ENCODE results near the gene TRAPPC12. TPM values are rescaled to one million over a fixed set of nuclear protein-coding genes. Genes with fewer than 3 reads are reported as not detected.

Gene TRAPPC12
- total and polyA plus RNA-seq, 12 donors = 71.9 to 256 (median 89.6) TPM

GRCh38 chr2:3465328-3465727, 85.8 kb downstream of the TRAPPC12 start:
- WGBS, 2 donors = 88 to 92% methylated on average over 28 of the region's 28 CpGs
- TF ChIP-seq CTCF (IDR thresholded peaks at IDR 0.05) = no peak
- DNase-seq (no peak), ATAC-seq (no peak)
- Histone ChIP-seq H3K4me3 (no peak overlapping the region), H3K27me3 (no peaks in the 10 kb centered on the region), H3K4me1 (peaks cover 15 to 55% (median 47%) of the 10 kb centered on the region in 9 donors), H3K27ac (peak overlapping the region in 9 of 10 donors; percentile 58 to 88 (median 80)), H3K9me3 (no peaks in the 10 kb centered on the region), H3K36me3 (peaks cover 0 to 89% (median 33%) of the 10 kb centered on the region in 9 donors)
- intact Hi-C loops (cut with DNase I) = no loop called here

- 68 to 69% methylated on average over 13 of the region's 13 CpGs for WGBS, 2 donors
- H3K27me3 ChIP-seq = no peaks in the 10 kb centered on the region
- no peaks in the 10 kb centered on the region for H3K9me3 ChIP-seq
- intact Hi-C loops (cut with DNase I) = no loop called here
- H3K4me3 ChIP-seq = no peak overlapping the region
- H3K36me3 ChIP-seq = peaks cover 0 to 89% (median 33%) of the 10 kb centered on the region in 9 donors
- peak overlapping the region; percentile 58 to 88 (median 76) for H3K27ac ChIP-seq
- TF ChIP-seq CTCF (IDR thresholded peaks at IDR 0.05) = no peak
- DNase-seq (peak in 1 of 2 donors; percentile 49), ATAC-seq (peak in 6 of 8 donors; percentile 46 to 70 (median 50))
- H3K4me1 ChIP-seq = peaks cover 20 to 55% (median 49%) of the 10 kb centered on the region in 9 donors
Observed at GRCh38 chr2:3465844-3466481, 86.5 kb downstream of the TRAPPC12 start.

DNA sequence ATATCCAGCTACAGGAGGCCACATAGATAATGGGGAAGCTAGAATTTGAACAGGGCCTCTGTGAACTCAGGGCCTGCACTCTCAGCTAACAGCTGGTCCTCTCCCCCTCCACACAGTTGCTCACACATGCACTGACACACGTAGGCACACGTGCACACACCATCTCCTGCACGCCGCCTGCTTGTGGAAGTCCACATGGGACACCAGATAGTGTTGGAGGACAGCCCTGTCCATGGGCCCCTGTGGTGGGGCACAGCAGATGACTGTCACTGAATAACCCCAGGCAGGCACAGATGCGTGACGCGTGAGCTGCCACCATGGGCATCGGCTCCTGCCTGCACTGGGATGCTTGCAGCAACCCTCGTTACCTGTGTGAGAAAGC, 87.0 kb downstream of the TRAPPC12 start:
- WGBS, 2 donors = 91 to 95% methylated on average over 9 of the region's 9 CpGs
- ATAC-seq = no peak

DNA sequence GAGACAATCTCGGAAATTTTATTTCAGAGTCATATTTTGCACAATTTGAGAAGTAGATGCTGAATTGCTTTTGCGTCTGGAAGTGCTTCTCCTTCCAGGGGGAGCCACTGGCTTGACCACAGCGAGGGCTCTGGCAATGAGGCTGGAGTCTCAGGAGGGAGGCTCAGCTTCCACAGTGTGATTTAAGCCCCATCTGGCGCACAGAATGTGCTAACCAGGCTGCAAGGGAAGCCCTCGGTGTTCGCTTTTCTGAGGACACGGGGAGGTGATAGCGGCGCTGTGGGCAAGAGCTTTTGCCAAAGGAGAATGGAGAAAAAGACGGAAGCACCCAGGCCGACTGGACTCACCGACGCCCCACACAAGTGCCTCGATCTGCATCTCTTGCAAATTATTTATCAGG, 87.5 kb downstream of the TRAPPC12 start:
- no peak overlapping the region for H3K4me3 ChIP-seq
- TF ChIP-seq CTCF (IDR thresholded peaks at IDR 0.05) = no peak
- WGBS, 2 donors = 92 to 94% methylated on average over 14 of the region's 14 CpGs
- peaks cover 18 to 55% (median 49%) of the 10 kb centered on the region in 9 donors for H3K4me1 ChIP-seq
- no peaks in the 10 kb centered on the region for H3K27me3 ChIP-seq
- peaks cover 0 to 90% (median 33%) of the 10 kb centered on the region in 9 donors for H3K36me3 ChIP-seq
- ATAC-seq (no peak), DNase-seq (no peak)
- peak overlapping the region in 7 of 10 donors; percentile 66 to 88 (median 81) for H3K27ac ChIP-seq
- no peaks in the 10 kb centered on the region for H3K9me3 ChIP-seq
- intact Hi-C loops (cut with DNase I) = no loop called here

More for the DNA sequence above, 87.0 kb downstream of the TRAPPC12 start:
- no peak overlapping the region for H3K4me3 ChIP-seq
- peak overlapping the region in 9 of 10 donors; percentile 66 to 88 (median 80) for H3K27ac ChIP-seq
- H3K4me1 ChIP-seq = peaks cover 22 to 55% (median 49%) of the 10 kb centered on the region in 9 donors
- no peaks in the 10 kb centered on the region for H3K9me3 ChIP-seq
- intact Hi-C loops (cut with DNase I) = no loop called here
- DNase-seq = no peak
- peaks cover 0 to 88% (median 33%) of the 10 kb centered on the region in 9 donors for H3K36me3 ChIP-seq
- TF ChIP-seq CTCF (IDR thresholded peaks at IDR 0.05) = no peak
- no peaks in the 10 kb centered on the region for H3K27me3 ChIP-seq

Measured in heart right ventricle (tissue), 16 donors.